Stimulated activated CD8-positive, alpha-beta memory T cell treated with anti-CD3 and anti-CD28 coated beads, Interleukin-15, amount 100 ng/mL, for 1 hour (primary cell): Measurements from ENCODE around the gene LCN15.
"Not testable (repeated sequence)": the region's sequence is repeated elsewhere in the genome, so short reads cannot be mapped to it uniquely, and the experiment has no call there.

Source experiments
- DNase-seq: peaks from one replicate; pipeline ENCODE4 v3.0.0-alpha.2; 2020; ENCODE audit warnings: low read depth

The LCN15 gene, protein sequence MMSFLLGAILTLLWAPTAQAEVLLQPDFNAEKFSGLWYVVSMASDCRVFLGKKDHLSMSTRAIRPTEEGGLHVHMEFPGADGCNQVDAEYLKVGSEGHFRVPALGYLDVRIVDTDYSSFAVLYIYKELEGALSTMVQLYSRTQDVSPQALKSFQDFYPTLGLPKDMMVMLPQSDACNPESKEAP

GRCh38 chr9:136764301-136764891, at the start of gene LCN15:
LCN15 (minus strand) TSS chr9:136764518; CDS start chr9:136764488, 30 bp downstream.
- DNase-seq, result no peak

GRCh38 chr9:136808806-136809158, 44.5 kb upstream of the LCN15 start:
- no peak for DNase-seq

DNA sequence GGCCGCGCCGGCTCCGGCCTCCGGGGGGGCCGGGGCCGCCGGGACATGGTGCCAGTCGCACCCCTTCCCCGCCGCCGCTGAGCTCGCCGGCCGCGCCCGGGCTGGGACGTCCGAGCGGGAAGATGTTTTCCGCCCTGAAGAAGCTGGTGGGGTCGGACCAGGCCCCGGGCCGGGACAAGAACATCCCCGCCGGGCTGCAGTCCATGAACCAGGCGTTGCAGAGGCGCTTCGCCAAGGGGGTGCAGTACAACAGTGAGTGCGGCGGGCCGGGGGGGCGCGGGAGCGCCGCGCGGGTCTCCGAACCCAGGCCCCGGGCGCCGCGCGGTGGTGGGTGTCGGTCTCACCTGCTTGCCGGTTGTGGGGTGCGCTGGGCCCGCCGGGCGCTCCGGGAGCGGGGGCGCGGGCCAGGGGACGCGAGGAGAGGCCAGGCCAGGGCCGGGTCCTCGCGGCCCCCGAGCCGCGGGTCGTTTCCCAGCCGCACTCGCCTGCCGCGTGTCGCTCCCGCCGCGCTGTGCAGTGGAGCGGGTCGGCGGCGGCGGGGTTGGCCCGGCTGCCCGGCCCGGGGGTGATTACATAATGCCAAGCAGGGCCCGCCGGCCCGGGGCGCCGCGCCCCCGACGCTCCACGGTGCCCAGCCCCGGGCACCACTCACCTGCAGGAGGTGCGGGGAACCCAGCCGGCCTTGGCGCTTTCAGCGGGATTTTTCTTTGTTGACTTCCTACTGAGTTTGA, 43.9 kb upstream of the LCN15 start:
- DNase-seq, result no peak

DNA sequence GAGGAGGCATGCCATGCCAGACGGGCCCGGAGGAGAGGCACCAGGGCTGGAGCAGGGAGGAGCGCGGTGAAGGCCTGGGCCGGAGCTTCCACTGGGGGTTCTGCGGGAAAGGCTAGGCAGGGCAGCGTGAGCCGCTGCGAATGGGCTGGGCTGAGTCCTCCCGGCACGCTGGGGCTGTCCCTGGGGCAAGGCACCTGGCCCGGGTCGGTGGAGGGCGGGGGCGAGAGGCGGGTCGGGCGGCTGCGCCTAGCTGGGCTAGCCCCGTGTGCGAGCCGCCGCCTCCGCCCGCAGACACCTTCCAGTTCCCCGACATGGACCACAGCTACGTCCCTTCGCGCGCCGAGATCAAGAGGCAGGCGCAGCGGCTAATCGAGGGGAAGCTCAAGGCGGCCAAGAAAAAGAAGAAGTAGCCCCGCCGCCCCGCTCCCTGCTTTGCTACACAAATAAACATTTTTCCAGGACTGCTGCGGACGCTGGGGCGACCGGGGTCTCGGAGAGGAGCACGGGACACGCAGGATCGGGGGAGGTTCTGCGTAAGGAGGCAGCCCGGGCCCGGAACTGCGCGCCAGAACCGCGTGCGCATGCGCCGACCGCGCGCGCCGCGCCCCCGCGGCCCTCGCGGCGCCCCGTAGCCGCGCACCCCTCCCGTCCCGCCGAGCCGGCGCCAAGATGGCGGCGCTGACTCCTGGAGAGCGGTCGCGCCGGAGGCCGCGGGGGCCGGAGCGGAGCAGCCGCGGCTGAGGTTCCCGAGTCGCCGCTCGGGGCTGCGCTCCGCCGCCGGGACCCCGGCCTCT, 43.2 kb upstream of the LCN15 start, which contains the start of gene RABL6:
Gene RABL6, plus strand, starts transcription at position 668 of the 794 bp plus-strand sequence. CDS start 249 bp downstream, outside the sequence.
- DNase-seq, result peak; percentile 53

GRCh38 chr9:136806631-136807201, 42.4 kb upstream of the LCN15 start:
- no peak for DNase-seq

- no peak for DNase-seq
Measured at GRCh38 chr9:136806067-136806466, 41.7 kb upstream of the LCN15 start.

- DNase-seq, result no peak
Measured at GRCh38 chr9:136805207-136805740, 41.0 kb upstream of the LCN15 start.

DNA sequence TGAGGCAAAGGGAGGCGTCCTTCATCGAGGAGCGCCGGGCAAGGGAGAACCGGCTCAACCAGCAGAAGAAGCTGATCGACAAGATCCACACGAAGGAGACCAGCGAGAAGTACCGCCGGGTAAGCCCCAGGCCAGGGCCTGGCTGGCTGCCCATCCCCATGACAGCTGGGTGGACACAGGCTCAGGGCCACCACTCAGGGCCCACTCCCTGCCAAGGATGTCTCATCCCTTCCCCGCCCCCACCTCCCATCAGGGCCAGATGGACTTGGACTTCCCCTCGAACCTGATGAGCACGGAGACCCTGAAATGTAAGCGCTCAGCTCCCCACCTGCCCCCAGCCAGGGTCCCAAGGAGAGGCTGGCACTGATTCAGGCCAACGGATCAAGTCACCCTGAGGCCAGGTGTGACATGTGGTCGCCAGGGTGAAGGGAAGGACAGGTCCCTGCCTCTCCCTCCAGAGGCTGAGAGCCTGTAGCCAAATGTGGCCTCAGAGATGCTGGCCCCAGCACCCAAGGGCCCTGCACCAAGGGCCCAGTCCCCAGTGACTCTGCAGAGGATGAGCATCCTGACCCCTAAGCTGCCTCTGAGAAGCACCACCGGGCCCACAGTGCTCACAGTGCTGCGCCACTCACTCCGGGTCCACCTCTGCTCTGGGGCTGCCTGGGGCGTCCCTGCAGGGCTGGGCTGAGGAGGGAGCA, 40.3 kb upstream of the LCN15 start:
- no peak for DNase-seq

DNA sequence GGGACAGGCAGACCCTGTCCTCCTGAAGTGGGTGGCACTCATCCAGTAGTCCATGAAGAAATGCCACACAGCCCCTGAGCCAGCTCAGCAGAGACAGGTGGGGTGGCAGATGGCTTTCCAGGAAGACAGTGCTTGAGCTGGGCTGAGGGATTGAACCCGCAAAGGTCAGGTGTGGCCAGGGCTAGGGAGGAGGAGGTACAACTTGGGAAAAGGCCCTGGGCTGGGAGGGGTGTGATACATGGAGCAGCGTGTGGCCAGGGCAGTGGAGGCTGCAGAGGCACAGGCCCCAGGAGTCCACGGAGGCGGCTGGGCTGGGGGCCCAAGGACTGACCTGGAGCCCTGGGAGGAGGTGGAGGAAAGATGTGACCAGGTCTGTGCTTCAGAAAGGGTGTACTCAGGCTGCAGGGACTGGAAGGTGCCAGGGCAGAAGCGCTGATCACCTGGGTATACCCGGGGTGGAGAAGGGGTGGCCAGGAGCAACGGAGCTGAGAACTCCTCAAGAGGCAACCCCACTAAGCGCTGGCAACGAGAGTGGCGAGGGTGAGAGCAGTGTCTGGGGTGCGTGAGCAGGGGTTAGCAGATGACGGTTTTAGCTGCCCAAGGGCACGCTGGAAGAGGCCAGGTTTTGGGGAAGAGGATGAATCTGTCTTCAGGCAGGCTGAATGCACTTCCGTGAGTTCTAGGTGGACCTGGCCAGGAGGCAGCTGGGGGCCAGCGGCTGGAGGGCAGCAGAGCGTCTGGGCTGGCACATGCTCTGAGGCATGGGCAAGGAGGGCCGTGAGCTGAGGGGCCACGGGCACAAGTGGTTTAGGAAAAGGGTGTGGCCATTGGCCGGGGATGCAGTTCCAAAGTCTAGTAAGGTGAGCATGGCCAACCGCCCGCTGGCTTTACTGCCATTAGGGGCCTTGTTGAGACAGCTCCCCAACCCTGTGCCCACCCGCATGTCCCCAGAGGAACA, 39.5 kb upstream of the LCN15 start:
- no peak for DNase-seq

DNA sequence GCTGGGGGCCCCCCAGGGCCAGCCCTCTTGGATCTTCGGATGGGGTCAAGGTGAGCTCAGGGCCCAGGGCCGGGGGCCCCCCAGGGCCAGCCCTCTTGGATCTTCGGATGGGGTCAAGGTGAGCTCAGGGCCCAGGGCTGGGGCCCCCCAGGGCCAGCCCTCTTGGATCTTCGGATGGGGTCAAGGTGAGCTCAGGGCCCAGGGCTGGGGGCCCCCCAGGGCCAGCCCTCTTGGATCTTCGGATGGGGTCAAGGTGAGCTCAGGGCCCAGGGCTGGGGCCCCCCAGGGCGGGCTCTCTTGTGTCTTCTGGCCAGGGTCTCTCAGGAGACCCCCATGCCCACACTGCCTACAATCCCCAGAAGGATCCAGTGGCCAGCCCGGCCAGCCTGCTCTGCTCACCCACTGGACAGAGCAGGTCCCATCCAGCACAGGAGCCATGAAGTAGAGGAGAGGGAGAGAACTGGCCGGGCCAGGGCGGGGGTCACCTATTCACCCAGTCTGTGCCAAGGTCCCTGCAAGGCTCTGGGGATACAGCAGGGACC, 38.8 kb upstream of the LCN15 start:
- DNase-seq, result not testable (repeated sequence)

DNA sequence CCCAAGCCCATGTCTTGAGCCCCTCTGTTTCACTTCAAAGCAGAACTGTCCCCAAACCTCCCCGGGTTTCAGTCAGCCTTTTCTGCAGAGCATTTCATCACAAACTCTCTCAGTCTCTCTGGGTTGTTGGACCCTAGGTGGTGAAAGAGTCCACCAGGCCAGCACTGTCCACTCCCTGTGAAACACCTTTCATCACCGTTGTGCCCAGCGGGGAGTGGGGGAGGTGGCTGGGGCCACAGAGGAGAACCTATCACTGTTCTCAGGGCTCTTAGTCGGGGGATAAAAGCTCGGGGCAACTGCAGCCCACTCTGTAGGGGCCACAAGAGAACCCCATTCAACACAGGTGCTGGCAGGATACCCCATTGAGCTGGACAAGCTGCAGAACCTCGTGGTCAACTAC, 38.0 kb upstream of the LCN15 start:
- DNase-seq, result no peak

DNA sequence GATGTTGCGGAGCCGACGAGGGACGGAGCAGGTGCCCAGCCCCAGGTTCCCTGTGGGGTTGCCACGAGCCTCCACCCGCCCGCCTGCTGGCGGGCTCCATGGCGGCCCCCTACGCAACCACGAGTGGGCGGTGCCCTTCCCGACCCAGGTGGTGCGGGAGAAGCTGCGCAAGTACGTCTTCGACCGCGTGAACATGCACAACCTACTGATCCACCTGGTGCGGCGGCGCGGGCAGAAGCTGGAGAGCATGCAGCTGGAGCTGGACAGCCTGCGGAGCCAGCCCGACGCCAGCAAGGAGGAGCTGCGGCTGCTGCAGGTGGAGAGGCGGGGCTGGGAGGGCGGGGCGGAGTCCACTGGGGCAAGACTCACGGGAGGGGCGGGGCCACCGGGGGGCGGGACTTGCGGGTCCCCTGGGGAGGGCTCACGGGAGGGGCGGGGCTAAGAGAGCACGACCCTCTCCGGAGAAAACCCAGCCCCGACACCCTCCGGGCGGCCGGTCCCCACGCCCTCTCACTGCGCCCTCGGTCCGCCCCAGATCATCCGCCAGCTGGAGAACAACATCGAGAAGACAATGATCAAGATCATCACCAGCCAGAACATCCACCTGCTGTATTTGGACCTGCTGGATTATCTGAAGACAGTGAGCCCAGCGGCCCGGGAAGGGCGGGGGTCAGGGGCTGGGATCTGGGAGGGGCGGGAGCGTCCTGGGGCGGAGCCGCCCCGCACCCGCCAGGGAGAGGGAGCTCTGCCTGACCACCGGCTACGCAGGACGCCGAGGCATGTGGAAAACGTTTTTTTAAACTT, 35.7 kb upstream of the LCN15 start:
- peak; percentile 84 for DNase-seq

DNA sequence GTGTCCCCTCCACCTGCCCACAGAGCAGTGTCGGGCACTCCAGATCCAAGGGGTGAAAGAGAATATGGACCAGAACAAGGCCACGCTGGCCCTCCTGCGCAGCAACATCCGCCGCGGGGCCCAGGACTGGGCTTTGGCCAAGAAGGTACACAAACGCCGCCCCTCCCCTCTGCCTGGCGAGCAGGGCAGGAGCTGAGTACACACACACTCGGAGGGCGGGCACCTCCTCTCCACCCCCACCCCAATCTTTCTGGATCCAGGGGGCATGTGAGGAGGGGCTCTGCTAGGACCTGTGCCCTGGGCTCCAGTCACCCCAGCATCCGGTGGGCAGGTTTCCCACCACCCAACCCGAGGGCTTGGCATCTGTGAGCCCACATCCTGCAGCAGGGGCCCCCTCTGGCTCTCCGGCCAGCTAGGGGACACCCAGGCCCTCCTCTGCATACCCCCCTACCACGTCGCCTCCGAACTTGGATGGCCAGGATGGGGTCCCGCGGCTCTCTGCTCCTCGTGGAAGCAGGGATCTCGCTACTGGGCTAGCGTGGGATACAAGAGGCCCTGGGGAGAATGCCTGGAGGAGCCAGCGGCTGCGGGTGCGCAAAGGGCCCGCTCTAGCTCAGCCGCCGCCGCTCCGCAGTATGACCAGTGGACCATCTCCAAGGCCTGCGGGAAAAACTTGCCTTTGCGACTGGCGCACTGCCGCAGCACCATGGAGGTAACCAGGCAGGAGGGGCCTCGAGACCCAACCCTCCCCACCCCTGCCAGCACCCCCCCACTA, 34.9 kb upstream of the LCN15 start:
- DNase-seq, result no peak

DNA sequence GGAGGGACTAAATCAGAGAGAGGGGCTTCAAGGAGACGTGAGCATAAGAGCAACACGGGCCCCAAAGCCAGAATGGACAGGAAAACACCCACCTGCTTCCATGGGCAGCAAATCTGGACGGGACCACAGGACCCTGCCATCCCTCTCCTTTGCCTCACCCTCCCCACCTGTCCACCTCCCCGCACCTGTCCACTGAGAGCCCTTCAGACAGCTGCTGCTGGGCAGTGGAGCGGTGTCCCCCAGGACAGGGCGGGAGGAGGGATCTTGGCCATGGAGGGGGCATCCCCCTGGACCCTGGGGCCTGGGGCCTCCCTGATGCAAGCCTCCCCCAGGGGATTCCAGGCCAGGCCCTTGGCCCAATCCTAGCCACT, 34.4 kb upstream of the LCN15 start:
- no peak for DNase-seq

GRCh38 chr9:136796775-136797347, 32.5 kb upstream of the LCN15 start:
- not testable (repeated sequence) for DNase-seq

DNA sequence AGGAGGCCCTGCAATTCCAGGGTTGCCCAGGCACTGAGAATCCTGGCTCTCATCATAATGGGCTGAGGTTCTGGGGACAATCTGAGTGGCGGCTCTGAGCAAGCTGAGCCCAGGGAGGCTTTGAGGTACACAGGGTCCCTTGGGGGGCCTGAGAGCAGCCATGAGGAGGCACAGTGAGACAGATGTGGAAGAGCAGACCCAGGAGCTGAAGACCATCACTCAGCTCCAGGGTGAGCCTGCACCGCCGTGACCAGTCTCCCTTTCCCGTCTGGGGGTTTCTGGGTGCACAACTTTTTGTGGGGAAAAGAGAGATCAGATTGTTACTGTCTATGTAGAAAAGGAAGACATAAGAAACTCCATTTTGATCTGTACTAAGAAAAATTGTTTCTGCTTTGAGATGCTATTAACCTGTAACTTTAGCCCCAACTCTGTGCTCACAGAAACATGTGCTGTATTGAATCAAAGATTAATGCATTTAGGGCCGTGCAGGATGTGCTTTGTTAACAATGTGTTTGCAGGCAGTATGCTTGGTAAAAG, 32.0 kb upstream of the LCN15 start, which contains the start of gene CCDC183:
Gene CCDC183, plus strand, starts transcription at position 101 of the 537 bp plus-strand sequence. Its CDS starts 60 bp downstream, at position 161.
- DNase-seq, result no peak

DNA sequence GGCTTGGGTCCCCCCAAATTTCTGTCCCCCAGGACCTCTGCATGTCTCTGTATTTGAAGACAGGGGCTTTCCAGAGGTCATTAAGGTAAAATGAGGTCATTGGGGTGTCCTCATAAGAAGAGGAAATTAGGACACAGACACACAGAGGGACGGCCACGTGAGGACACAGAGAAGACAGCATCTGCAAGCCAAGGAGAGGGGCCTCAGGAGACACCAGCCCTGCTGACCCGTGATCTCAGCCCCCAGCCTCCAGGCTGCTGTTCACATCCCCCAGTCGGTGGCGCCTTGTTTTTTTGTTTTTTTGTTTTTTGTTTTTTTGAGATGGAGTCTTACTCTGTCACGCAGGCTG, 30.7 kb upstream of the LCN15 start:
- DNase-seq, result no peak
